GM10847 (cell line): ENCODE measurements around the gene ATP8A1.

Source experiments
- POLR2A ChIP-seq: IDR thresholded peaks from 2 replicates; pipeline ENCODE4 v1.6.1; 2011; ENCODE audit not compliant: insufficient read length; ENCODE audit errors: extremely low read depth

ATP8A1 gene

GRCh38 chr4:42573249-42573648 lies 83.7 kb downstream of the ATP8A1 start:
- TF ChIP-seq POLR2A = no peak

- TF ChIP-seq POLR2A = no peak
These were observed 86.7 kb downstream of the ATP8A1 start for GRCh38 chr4:42570221-42570620.

- TF ChIP-seq POLR2A = no peak
These were observed 88.2 kb downstream of the ATP8A1 start for GRCh38 chr4:42568610-42569207.

- no peak for TF ChIP-seq POLR2A
These were observed 90.1 kb downstream of the ATP8A1 start for GRCh38 chr4:42566835-42567234.

GRCh38 chr4:42562016-42562415 lies 94.9 kb downstream of the ATP8A1 start:
- no peak for TF ChIP-seq POLR2A

GRCh38 chr4:42561031-42561430 lies 95.9 kb downstream of the ATP8A1 start:
- TF ChIP-seq POLR2A = no peak

GRCh38 chr4:42560467-42560861 lies 96.4 kb downstream of the ATP8A1 start:
- TF ChIP-seq POLR2A = no peak

- no peak for TF ChIP-seq POLR2A
These were observed 98.7 kb downstream of the ATP8A1 start for GRCh38 chr4:42558156-42558555.

- TF ChIP-seq POLR2A = no peak
These were observed 101.1 kb downstream of the ATP8A1 start for GRCh38 chr4:42555828-42556227.

GRCh38 chr4:42554072-42554471 lies 102.8 kb downstream of the ATP8A1 start:
- TF ChIP-seq POLR2A = no peak

GRCh38 chr4:42549896-42550295 lies 107.0 kb downstream of the ATP8A1 start:
- TF ChIP-seq POLR2A = no peak

GRCh38 chr4:42547805-42548204 lies 109.1 kb downstream of the ATP8A1 start:
- no peak for TF ChIP-seq POLR2A

GRCh38 chr4:42543762-42544161 lies 113.1 kb downstream of the ATP8A1 start:
- TF ChIP-seq POLR2A = no peak

- TF ChIP-seq POLR2A = no peak
These were observed 113.8 kb downstream of the ATP8A1 start for GRCh38 chr4:42543126-42543525.

GRCh38 chr4:42541647-42542046 lies 115.3 kb downstream of the ATP8A1 start:
- TF ChIP-seq POLR2A = no peak

- TF ChIP-seq POLR2A = no peak
These were observed 123.9 kb downstream of the ATP8A1 start for GRCh38 chr4:42533042-42533441.

- no peak for TF ChIP-seq POLR2A
These were observed 125.4 kb downstream of the ATP8A1 start for GRCh38 chr4:42531341-42532030.
